SK-N-SH (cell line): ENCODE data around the gene PARP8.

Experiments used
- CTCF ChIP-seq: fragments of 200-600 bp; sonication (generic); IDR thresholded peaks from 2 replicates; pipeline ENCODE4 v1.6.1; 2017; ENCODE audit warnings: antibody characterized with exemption, mild to moderate bottlenecking, moderate library complexity
- FOSL2 ChIP-seq: IDR thresholded peaks from 2 replicates; pipeline ENCODE4 v1.4.0; 2012; ENCODE audit warnings: low read depth, mild to moderate bottlenecking, moderate library complexity, borderline replicate concordance
- MEF2A ChIP-seq: IDR thresholded peaks from 2 replicates; pipeline ENCODE4 v1.4.0; 2012; ENCODE audit warnings: low read depth, borderline replicate concordance
- MXI1 ChIP-seq: IDR thresholded peaks from 2 replicates; pipeline ENCODE4 v1.6.1; 2012; ENCODE audit warnings: mild to moderate bottlenecking, low read depth, low read length, improper control_type of control experiment
- POLR2AphosphoS5 ChIP-seq: IDR thresholded peaks from 2 replicates; pipeline ENCODE4 v1.6.1; 2012; ENCODE audit warnings: low read depth, low read length
- TAF1 ChIP-seq: IDR thresholded peaks from 2 replicates; pipeline ENCODE4 v1.6.1; 2012; ENCODE audit warnings: low read depth, mild to moderate bottlenecking, low read length, moderate library complexity, borderline replicate concordance
- YY1 ChIP-seq: IDR thresholded peaks from 2 replicates; pipeline ENCODE4 v1.4.0; 2012; ENCODE audit warnings: low read depth, mild to moderate bottlenecking

- no peak for TF ChIP-seq FOSL2
- TF ChIP-seq CTCF = no peak
- TF ChIP-seq POLR2AphosphoS5 = no peak
- TF ChIP-seq YY1 = no peak
- TF ChIP-seq MXI1 = no peak
- no peak for TF ChIP-seq MEF2A
- TF ChIP-seq TAF1 = no peak
These were observed 155.6 kb downstream of the PARP8 start for GRCh38 chr5:50822046-50822445.
